ENCODE results near the gene UCN2.

UCN2 gene

DNA sequence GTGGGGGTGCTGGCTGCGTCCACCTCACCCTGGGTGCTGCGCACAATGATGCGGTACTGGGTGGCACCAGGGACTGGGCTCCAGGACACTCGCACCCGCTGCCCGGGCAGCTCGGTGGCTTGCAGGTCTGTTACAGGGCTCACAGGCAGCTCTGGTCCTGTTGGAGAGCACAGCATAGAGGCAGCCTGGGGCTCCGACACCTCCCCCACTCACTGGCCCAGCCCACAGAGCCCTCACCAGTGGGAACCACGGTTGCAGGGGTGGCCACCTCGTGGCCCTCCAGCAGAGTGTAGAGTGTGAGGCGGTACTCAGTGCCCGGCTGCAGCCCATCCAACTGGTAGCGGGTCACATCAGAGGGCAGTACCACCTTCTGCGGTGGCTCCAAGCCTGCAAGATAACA, 27.9 kb upstream of the UCN2 start:
- TF ChIP-seq, protein P1, sequence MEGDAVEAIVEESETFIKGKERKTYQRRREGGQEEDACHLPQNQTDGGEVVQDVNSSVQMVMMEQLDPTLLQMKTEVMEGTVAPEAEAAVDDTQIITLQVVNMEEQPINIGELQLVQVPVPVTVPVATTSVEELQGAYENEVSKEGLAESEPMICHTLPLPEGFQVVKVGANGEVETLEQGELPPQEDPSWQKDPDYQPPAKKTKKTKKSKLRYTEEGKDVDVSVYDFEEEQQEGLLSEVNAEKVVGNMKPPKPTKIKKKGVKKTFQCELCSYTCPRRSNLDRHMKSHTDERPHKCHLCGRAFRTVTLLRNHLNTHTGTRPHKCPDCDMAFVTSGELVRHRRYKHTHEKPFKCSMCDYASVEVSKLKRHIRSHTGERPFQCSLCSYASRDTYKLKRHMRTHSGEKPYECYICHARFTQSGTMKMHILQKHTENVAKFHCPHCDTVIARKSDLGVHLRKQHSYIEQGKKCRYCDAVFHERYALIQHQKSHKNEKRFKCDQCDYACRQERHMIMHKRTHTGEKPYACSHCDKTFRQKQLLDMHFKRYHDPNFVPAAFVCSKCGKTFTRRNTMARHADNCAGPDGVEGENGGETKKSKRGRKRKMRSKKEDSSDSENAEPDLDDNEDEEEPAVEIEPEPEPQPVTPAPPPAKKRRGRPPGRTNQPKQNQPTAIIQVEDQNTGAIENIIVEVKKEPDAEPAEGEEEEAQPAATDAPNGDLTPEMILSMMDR (conservative IDR thresholded peaks at IDR 0.05): no peak
- H3K27ac ChIP-seq: no peak overlapping the region

DNA sequence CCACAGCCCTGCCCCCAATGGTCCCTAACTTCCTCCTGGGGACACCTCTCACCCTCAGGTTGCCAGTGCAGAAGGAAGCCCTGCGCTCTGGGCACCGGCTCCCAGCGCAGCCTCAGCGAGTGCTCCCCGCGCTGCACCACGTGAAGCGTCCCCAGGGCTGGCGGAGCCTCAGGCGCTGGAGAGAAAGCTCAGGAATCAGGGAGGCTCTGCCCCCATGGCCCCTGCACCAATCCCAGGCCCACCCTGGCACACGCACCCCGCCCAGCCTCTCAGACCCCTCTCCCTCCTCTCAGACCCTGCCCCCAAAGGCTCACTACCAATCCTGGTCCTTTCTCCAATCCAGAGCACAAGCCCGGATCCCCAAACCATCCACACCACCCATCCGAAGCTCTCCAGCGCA, 24.6 kb upstream of the UCN2 start:
- TF ChIP-seq, protein P1 (conservative IDR thresholded peaks at IDR 0.05): no peak
- no peak overlapping the region for H3K27ac ChIP-seq

DNA sequence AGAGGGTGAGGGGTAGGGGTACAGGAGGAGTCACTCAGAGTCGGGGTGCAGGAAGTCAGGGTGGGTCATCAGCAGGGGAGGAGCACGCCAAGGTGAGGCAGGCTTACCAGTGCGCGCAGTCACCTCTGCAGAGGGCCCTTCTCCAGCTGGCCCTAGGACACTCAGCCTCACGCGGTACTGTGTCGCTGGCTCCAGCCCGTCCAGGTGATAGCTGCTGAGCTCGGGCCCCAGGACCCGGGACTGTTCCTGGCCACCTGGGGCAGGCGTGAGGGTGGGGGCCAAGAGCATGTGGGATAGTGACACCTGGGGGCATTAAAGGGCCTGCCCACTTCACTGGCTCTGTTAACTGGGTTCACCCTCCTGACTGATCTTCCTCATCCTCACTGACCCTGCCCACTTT, 24.1 kb upstream of the UCN2 start:
- TF ChIP-seq, protein P1 (conservative IDR thresholded peaks at IDR 0.05): no peak
- no peak overlapping the region for H3K27ac ChIP-seq

DNA sequence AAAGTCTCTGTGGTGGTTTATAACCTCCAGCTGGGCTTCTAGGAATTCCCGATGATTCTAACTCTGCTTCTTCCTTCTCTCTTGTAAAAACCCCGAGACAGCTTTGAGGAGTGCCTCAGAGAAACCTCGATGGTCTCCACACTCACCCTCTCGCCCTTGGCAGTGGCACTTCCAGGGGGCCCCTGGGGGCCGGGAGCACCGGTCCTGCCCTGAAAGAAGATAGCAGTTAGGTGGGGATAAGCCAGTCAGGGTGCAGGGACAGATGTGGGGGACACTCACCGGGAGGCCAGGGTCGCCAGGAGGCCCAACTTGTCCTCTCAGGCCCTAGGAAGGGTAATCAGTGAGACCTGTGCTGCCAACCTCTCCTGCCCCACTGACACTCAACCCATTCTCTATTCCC, 21.8 kb upstream of the UCN2 start:
- H3K27ac ChIP-seq: no peak overlapping the region
- TF ChIP-seq, protein P1 (conservative IDR thresholded peaks at IDR 0.05): no peak

DNA sequence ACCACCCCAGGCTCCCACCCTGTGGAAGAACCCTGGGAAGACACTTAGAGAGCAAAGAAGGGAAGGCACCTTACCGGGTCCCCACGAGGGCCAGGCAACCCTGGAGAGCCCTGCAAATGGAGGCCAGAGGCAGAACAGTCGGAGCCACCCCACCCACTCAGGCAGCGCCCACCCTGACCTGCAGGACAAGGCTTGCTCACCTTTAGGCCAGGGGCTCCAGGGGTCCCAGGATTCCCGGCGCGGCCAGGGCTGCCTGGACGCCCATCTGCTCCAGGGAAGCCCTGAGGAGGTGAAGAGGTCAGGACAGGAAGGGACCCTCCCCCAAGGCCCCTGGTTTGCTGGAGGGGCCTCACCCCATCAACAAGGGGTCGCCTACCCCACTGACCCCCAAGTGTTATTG, 21.3 kb upstream of the UCN2 start:
- H3K27ac ChIP-seq: no peak overlapping the region
- TF ChIP-seq, protein P1 (conservative IDR thresholded peaks at IDR 0.05): no peak

DNA sequence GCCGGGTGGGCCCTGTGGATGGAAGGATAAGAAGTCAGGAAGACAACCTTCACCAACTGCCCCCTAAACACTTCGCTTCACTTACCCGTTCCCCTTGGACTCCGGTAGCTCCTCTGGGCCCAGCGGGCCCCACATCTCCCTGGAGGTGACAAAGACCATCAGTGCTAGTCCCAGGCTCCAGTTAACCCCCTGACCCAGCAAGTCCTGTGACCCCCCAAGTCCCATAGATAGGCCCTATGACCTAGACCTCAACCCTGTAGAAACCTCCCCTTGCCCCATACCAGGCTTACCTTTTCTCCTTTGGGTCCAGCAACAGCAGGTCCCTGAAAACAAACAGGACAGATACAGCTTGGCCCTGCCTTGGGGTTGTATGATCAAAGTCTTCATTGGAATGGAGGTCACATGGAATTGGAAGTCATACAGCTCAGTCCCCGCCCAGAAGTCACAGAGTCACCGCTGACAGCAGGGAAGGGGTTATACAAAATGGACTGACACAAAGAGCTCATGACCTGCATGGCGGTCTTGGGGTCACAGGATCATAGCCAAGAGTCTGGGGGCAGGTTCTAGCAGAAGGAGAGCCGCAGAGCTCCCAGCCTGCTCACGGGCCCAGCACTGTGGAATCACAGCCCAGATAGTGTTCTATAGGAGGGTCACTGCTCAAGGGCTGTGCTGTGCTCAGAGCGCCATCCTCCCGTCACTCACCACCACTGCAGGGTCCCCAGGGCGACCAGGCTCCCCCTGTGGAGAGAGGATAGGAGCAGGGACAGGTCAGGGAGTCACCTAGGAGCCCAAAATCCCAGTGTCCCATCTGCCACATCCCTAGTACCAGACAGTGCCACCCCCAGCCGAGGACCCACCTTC, 18.3 kb upstream of the UCN2 start:
- H3K27ac ChIP-seq: no peak overlapping the region
- TF ChIP-seq, protein P1 (conservative IDR thresholded peaks at IDR 0.05): no peak

DNA sequence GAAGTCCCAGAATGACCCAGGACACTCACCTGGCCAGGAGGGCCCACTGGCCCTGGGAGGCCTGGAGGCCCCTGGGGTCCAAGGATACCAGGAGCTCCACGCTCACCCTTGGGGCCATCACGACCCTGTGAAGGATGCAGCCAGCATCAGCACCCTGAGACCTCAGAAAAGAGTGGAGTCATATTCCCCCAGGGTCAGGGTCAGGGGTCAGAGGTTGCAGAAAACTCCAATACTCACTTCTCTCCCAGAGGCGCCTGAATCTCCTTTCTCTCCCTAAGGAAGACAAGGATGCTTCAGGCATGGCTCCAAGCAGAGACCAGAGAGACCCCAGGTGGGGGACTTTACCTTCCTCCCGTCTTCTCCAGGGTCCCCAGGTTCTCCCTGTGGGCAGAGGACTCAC, 13.1 kb upstream of the UCN2 start:
- no peak overlapping the region for H3K27ac ChIP-seq
- TF ChIP-seq, protein P1 (conservative IDR thresholded peaks at IDR 0.05): no peak

Measured in VCaP (cell line).